Measurements from ENCODE around the gene C1orf185.
"Not testable (repeated sequence)": the region's sequence is repeated elsewhere in the genome, so short reads cannot be mapped to it uniquely, and the experiment has no call there.

C1orf185 gene

DNA sequence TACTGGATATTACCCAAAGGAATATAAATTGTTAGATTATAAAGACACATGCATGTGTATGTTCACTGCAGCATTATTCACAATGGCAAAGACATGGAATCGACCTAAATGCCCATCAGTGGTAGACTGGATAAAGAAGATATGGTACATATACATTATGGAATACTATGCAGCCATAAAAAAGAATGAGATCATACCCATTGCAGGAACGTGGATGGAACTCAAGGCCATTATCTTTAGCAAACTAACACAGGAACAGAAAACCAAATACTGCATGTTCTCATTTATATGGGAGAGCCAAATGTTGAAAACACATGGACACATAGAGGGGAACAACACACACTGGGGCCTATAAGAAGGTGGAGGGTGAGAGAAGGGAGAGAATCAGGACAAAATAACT is 35.7 kb downstream of the C1orf185 start:
- DNase-seq, result not testable (repeated sequence)

DNA sequence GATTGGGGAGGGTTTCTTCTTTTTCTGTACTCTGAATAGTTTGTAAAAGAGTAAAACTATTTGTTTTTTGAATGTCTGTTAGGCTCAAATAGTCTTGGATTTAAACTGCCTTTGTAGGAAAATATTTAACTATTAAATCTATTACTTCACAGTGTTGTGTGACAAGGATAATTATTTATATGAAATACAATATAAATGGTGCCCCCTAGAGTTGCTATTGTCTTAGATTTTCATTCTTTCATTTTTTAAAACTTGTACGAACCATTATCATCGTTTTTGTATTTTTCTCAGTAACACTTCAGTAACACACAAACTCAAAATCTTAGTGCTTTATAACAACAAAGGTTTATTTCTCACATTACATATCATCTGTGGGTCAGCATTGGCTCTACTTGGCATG is 37.4 kb downstream of the C1orf185 start:
- no peak for DNase-seq

DNA sequence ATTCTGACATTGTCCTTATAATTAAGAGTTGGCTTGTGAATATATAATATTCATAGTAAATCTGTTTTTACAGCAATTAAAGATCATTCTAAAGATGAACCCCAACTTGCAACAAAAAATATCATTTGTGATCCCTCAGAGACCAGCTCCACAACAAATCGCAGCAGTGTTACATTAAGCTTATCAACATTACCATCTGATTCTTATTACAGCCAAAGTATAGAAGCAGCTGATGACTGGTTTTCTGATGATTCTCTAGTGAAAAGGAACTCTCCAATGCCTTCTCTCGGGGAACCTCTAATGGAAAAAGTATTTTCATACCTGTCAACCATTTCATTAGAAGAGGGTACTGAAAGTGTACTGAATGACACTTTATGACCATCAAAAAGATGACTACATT is 45.4 kb downstream of the C1orf185 start:
- no peak for DNase-seq

DNA sequence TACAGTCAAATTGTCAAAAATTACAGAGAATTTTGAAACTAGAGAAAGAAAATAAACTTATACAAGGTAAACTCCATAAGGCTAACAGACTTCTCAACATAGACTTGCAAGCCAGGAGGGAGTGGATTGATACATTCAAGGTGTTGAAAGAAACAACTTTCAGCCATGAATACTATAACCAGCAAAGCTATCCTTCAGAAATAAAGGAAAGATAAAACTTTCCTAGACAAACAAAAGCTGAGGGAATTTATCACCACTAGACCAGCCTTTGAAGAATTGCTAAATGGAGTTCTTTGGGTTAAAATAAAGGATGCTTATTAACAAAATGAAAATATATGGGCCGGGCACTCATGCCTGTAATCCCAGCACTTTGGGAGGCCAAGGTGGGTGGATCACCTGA is 52.7 kb downstream of the C1orf185 start:
- DNase-seq, result no peak

DNA sequence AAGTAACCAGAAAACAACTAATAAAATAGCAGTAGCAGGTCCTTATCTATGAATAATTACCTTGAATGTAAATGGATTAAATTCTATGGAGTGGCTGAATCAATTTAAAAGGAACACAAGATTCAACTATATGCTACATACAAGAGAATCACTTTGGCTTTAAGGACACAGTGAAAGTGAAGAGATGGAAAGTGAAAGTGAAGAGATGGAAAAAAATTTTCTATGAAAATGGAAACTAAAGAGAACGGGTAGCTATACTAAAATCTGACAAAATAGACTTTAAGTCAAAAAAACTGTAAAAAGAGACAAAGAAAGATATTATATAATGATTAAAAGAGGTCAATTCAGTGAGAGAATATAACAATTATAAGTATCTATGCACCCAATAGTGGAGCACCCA is 54.7 kb downstream of the C1orf185 start:
- no peak for DNase-seq

DNA sequence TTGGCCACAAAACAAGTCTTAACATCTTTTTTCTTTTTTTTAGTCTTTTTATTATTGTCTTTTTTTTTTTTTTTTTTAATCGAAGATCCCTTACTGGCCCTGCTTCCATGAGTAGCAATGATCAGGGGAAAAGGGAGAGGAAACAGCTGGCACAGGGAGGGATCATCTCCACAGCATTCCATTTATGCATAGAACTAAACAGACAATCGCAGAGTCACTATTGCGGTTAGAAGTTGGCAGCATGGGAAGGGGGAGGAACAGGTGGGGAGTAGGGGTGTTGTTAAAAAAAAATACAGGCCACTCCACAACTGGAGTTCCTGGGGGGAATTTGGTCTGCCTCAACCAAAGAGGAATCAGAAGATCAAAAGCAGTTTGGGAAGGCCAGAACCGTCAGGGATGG is 55.4 kb downstream of the C1orf185 start:
- DNase-seq, result no peak

DNA sequence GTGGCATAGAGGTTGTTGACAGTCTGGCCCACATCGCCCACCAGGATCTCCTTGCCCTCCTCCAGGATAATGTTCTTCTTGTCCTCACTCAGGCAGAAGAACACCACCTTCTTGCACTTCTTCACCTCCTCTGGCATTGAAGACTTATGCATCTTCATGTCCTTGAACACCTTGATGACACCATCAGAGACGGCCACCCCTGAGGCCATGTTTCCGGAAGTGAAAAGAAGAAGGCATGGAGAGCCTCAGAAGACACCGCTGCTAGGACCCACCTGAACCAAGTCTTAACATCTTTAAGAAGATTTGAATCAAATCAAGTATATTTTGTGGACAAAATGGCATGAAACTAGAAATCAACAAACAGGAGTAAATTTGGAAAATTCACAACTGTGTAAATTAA is 56.2 kb downstream of the C1orf185 start:
- no peak for DNase-seq

DNA sequence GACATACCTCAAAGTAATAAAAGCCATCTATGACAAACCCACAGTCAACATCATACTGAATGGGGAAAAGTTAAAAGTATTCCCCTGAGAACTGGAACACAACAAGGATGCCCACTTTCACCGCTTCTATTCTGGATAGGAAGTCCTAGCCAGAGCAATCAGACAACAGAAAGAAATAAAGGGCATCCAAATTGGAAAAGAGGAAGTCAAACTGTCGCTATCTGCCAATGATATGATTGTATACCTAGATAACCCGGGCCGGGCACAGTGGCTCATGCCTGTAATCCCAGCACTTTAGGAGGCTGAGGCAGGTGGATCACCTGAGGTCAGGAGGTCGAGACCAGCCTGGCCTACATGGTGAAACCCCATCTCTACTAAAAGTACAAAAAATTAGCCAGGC is 60.5 kb downstream of the C1orf185 start:
- DNase-seq, result not testable (repeated sequence)

DNA sequence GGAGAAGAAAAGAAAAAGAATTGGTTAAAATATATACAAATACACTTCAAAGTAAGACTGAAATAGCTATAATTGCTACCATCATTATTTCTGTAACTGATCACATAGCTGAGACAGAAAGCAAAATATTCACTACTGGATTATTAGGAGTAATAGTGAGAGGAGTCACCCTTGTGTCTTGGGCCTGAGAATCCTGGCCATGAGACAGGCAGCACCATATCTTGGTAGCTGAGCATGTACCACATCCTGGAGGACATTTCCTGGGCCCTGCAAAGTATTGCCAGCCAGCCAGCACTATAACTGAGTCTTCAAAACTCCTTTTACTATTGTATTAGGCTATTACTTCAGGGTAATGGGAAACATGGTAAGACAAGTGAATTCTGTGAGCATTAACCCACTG is 63.5 kb downstream of the C1orf185 start:
- no peak for DNase-seq

DNA sequence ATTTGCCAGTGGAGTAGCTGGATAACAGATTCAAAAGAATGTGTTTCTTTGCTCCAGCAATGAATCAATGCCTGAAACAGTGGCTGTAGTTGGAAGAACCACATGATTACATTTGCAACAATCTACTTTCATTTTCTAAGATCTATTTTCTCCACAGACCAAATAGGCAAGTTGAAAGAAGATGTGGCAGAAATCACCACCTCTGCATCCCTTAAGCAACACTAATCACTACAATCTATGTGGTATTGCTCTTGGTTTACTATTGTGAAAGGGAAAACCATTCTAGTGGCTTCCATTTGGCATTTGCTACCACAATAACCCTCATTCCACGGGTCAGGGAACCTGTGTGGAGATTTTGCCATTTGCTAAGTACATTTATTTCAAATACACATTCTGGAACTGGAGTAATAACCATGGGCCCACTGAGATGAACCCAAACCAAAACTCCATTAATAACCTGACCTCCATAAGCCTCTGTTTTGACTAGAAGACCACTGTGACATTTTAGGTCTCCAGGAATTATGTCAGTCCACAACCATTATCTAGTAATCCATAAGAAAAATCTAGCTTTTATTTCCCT is 66.3 kb downstream of the C1orf185 start:
- peak; percentile 43 to 61 for DNase-seq

DNA sequence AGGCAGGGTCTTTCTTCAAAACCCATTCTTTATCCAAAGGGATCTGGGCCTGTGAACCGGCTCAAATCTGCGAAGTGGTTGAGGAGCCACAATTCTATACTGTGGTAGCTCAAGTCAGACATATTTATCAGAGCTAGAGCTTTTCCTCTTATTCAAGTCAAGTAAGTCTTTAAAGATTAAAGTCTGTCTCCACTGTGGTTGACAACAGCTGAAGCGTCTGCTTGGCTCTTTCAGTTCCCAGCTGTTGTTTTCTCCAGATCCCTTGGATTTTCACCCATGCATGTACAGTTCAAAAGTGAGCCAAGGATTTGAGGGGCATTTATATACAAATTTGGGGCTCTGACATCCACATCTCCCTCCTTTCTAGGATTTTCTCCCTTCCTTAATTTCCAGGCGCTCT is 66.9 kb downstream of the C1orf185 start:
- DNase-seq, result no peak

DNA sequence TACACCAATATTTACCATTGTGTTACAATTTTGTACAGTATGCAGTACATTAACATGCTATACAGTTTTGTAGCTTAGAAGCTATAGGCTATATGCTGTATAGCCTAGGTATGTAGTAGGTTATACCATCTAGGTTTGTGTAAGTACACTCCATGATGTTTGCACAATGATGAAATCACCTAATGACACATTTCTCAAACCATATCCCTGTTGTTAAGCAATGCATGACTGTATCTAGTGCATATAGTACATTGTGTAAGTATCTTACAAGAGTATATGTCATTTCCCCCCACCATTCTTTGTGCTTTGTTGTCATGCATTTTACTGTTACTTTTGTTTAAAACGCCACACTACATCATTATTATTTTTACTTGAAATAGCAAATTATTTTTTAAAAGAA is 68.3 kb downstream of the C1orf185 start:
- DNase-seq, result peak; percentile 71 to 90

DNA sequence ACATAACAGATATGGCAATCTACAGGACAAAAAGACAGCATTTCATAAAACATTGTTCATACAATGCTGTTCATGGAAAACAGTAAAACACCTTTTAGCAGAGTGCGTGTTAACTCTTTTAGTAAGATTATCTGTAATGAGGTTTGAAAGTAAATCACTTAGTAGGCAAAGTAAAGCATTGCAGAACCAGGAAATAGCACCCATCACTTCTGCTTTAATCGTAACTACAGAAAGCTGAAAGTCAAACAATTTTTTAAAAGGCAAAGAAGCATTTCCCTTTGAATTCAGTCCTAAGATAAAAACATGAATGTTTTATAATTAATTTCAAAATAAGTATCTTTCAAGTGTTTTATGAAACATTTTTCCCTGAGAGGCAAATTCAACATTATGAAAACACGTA is 70.8 kb downstream of the C1orf185 start:
- peak; percentile 24 to 41 for DNase-seq

DNA sequence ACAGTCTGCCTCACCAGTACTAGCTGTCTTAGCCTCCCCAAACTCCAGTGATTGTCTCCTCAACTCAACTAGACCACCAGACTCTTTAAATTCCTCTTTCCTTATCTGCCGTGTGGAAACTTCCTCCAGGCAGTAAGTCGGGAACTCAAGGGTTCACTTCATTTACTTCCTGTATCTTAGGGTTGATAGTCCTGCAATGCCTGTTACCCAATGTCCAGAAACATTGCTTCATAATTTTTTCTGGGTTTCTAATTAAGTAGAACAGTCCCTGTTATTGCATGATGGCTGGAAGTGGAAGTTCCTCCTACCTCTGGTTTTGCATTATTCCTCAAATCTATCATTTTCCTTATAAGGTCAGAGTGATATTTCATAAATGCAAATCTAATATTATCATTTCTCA is 73.2 kb downstream of the C1orf185 start:
- peak; percentile 94 to 99 for DNase-seq

DNA sequence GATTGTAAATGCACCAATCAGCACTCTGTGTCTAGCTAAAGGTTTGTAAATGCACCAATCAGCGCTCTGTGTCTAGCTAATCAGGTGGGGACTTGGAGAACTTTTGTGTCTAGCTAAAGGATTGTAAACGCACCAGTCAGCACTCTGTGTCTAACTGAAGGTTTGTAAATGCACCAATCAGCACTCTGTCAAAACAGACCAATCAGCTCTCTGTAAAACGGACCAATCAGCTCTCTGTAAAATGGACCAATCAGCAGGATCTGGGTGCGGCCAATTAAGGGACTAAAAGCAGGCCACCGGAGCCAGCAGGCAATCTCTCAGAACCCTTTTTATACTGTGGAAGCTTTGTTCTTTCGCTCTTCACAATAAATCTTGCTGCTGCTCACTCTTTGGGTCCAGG is 76.0 kb downstream of the C1orf185 start:
- DNase-seq, result not testable (repeated sequence)

DNA sequence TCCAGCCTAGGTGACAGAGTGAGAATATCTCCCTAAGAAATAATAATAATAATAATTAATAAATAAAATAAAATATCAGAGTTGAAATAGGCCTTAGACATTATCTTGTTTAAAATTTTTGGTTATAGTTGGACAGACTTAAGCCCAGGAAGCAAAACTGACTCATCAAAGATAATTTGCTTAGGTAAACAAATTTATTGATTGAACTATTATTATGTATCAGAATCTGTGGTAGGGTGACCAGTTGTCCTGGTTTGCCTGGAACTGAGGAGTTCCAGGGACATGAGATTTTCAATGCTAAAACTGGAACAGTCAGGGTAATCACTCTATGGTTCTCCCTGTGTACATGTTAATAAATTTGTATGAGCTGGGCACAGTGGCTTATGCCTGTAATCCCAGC is 86.2 kb downstream of the C1orf185 start:
- DNase-seq, result no peak

DNA sequence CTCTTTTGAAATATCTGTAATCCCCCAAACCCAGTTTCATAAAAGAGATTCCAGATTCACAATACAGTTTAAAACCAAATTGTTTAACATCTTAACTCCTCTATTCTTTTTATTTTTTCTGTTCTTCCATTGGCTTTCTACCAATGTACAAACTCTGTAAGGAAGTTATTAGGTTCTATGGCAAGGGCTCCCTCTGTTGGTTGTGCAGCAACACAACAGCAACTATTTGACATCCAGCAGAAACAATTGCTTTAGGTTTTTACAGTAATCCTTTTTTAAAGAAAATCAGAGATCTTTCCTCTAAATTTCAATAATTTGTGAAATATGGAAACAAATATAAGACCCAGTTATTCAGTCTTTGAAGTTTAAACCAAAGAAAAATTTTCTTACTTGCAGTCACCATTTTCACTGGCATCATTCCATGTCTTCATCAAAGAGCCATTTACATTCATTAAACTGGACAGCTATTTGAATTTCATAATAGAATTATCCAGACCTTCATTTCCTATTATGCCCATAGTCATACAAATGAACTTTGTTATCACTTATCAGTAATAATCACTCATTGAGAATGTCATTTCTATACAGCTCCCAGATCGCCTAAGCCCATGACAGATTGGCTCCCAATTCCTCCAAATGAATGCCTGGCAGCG is 87.5 kb downstream of the C1orf185 start:
- peak; percentile 69 to 75 for DNase-seq

DNA sequence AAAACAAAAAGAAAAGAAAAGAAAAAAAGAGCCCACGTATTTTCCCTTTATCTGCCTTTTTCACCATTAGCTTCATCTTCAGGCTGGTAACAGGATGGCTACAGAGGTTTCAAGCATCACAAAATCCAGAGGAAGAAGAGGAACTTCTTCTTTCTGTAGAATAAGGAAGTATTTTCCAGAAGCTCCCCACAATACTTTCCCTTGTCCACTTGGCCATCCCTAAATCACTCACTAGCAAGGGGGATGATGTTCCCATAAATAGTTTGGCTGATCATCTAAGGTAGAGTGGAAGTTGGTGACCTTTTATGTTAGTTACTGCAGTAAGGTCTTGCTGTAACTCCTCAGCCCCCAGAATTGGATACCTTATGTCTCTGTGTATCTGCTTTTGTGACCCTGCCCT is 88.9 kb downstream of the C1orf185 start:
- peak; percentile 42 to 57 for DNase-seq

DNA sequence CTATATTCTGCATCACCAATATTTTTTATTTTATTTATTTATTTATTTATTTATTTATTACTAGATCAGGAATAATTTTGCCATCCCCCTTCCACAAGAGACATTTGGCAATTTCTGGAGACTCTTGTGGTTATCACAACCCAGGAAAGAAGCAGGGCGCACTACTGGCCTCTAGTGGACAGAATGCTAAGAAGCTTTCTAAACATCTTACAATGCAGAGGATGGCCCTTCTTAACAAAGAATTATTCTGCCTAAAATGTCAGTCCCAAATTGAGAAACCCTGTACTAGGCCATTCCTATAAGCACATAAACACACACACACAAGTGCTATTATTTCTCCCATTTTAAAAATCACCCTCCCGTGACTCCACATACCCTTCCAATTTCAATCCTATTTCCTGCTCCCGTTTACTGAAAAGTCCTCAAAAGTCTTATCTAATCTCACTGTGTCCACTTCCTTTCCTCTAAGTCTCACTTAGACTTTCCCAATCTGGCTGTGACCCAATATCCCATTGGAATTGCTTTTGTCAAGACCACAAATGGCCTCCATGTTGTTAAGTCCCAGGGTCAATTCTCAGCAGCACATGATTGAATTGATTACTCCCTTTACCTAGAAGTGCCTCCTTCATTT is 90.3 kb downstream of the C1orf185 start:
- DNase-seq, result peak; percentile 73 to 74

DNA sequence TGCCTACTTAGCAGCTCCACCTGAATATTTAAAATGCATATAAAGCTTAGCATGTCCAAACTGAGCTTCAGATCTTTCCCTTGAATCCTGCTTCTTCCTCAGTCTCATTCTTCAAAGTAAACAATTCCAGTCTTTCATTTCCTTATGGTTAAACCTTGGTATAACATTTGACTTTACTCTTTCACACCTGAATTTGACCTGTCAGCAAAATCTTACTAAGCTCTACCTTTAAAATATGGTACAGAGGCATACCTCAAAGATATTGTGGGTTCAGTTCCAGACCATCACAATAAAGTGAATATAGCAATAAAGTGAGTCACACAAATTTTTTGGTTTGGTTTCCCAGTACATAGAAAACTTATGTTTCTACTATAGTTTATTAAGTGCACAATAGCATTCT is 91.5 kb downstream of the C1orf185 start:
- DNase-seq, result no peak

All from inflammatory macrophage (primary cell).